Measurements from ENCODE around the gene TNFSF13B.

Gene TNFSF13B

DNA sequence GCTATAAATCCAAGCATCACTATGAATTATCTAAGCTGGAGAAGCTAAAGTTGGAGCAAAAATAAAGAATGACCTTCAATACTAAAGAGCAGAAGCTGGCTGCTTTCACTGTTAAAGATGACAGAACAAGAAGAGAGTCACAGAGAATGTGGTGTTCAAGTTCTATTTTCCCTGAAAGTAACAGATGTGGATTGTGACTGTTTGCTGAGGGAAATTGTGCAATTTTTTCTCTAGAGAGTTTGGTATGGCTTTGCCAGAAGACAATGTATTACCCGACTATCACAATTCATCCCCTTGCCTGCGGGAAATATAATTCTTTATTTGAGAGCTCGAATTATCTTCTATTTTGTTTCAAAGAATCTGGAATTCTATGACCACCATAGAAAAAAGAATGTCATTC, 83.1 kb downstream of the TNFSF13B start:
- no peak for DNase-seq

DNA sequence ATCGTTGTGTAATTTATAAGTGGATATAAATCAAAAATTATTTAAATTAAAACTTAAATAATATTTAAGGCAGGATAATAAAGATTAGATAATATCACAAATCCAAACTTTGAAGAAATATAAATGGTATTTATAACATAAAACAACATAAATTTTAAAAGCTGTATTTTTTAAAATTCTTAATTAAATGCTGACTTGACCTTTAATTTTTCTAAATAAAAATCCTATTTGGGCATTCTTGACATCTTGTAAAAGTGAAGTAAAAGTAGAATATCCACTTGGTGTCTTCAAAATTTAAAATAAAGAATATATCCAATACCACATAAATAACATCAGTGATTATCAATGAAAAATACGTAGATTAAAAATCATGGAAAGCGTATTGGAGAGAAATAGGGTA, 87.7 kb downstream of the TNFSF13B start:
- no peak for DNase-seq

All from activated CD4-positive, CD25-positive, alpha-beta regulatory T cell (primary cell).